ENCODE results near the gene PACRGL.

DNA sequence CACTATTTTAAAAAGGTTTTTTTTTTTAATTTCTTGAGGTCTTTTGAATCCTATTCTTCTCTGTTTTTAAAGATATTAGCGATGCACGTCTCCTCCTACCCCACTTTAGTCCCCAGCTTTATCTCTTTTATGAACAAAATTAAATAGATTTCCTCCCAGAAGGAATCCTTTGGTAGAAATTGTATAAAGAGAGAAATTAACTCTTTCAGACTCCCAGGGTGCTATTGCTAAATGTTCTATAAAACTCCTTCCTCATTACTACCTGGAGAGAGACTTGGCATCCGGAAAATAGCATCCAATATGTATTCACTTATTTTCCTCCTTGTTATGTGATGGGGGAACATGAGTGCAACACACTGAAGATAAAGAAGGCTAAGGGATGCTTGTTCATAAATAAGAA lies 16.5 kb upstream of the PACRGL start:
- no peak for TF ChIP-seq POLR2A (IDR thresholded peaks at IDR 0.05)
- TF ChIP-seq, protein P1, sequence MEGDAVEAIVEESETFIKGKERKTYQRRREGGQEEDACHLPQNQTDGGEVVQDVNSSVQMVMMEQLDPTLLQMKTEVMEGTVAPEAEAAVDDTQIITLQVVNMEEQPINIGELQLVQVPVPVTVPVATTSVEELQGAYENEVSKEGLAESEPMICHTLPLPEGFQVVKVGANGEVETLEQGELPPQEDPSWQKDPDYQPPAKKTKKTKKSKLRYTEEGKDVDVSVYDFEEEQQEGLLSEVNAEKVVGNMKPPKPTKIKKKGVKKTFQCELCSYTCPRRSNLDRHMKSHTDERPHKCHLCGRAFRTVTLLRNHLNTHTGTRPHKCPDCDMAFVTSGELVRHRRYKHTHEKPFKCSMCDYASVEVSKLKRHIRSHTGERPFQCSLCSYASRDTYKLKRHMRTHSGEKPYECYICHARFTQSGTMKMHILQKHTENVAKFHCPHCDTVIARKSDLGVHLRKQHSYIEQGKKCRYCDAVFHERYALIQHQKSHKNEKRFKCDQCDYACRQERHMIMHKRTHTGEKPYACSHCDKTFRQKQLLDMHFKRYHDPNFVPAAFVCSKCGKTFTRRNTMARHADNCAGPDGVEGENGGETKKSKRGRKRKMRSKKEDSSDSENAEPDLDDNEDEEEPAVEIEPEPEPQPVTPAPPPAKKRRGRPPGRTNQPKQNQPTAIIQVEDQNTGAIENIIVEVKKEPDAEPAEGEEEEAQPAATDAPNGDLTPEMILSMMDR (IDR thresholded peaks at IDR 0.05), result no peak
